ENCODE data around the gene GLDN.

GRCh38 chr15:51443282-51443914 lies 101.9 kb downstream of the GLDN start:
- TF ChIP-seq CTCF (IDR thresholded peaks at IDR 0.05) (no peak), POLR2AphosphoS5 (IDR thresholded peaks at IDR 0.05; ENCODE audit: insufficient read depth in 1 of 2, low read depth in 1 of 2) (no peak)

Data from vagina (tissue), 2 donors.